GM10266 (cell line): ENCODE data around the gene UBE2J2.

ENCODE experiments used
- DNase-seq: peaks from one replicate; pipeline ENCODE4 v3.0.0; 2012; ENCODE audit errors: extremely low spot score
- CTCF ChIP-seq: IDR thresholded peaks from 2 replicates; pipeline ENCODE4 v1.5.1; 2012; ENCODE audit warnings: mild to moderate bottlenecking, low read depth; ENCODE audit not compliant: control insufficient read depth, insufficient read depth; ENCODE audit errors: missing control alignments

UBE2J2 gene

GRCh38 chr1:1235016-1235744, 38.5 kb downstream of the UBE2J2 start:
- no peak for DNase-seq
- no peak for TF ChIP-seq CTCF

GRCh38 chr1:1234180-1234808, 39.4 kb downstream of the UBE2J2 start:
- no peak for DNase-seq
- TF ChIP-seq CTCF: no peak

- no peak for TF ChIP-seq CTCF
- no peak for DNase-seq
Observed at GRCh38 chr1:1233567-1233892, 40.1 kb downstream of the UBE2J2 start.

GRCh38 chr1:1232796-1233566, 40.7 kb downstream of the UBE2J2 start:
- no peak for DNase-seq
- no peak for TF ChIP-seq CTCF

GRCh38 chr1:1232208-1232795, 41.4 kb downstream of the UBE2J2 start, which contains the start of gene B3GALT6:
TSS of gene B3GALT6 (plus strand) at chr1:1232237. CDS start at chr1:1232279, 42 bp downstream.
- DNase-seq: no peak

More at GRCh38 chr1:1232208-1232795, 41.4 kb downstream of the UBE2J2 start, which contains the start of gene B3GALT6:
- no peak for TF ChIP-seq CTCF
